Measurements from ENCODE around the gene RCN2.

DNA sequence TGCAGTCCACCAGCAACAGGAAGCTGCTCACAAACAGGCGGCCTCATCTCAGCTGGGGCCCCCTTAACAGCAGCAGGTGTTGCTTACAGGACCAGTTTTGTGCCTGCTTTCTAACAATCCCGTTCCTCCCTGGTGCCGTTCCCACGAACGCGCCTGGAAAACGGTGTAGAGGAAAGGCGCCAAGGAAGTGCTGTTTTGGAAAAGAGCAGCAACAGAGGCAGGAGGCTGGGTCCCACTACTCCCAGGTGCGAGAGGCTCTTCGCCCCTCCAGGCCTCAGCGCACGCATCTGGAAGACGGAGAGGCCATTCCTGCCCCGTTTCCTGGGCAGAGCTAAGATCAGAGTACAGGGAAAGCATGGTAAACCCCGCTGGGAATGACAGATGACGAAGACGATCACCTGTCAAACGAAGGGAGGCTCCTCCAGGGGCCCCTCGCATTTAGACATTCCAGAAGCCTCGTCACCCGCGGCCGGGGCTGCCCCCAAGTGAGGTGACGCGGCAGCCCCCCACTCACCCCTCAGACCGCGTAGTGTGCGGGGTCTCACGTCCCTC lies 27.0 kb upstream of the RCN2 start:
- TF ChIP-seq CTCF (conservative IDR thresholded peaks at IDR 0.05; ENCODE audit: low read depth, low read length) (no peak), EZH2 (IDR thresholded peaks at IDR 0.05; ENCODE audit: borderline replicate concordance, low read depth, low read length, poor library complexity, severe bottlenecking) (no peak)
